SK-N-SH (cell line): ENCODE data around the gene IWS1. TPM values are rescaled to one million over a fixed set of nuclear protein-coding genes. Genes with fewer than 3 reads are reported as not detected.

ENCODE experiments used
- CTCF ChIA-PET: fragments of 300-600, 350-600 bp; formaldehyde crosslinking; extraction: SDS; loops from one replicate; lab custom pipeline; 2021; lab: Yijun Ruan, JAX
- POLR2A ChIA-PET: fragments of 350-600 bp; sonication (Branson Sonifier 250); formaldehyde crosslinking; extraction: SDS; loops from one replicate; lab custom pipeline; 2020; ENCODE audit warnings: antibody characterized with exemption, inconsistent platforms; lab: Yijun Ruan, JAX
- DNase-seq: peaks from one replicate; pipeline ENCODE4 v3.0.0; 2012
- H2AFZ ChIP-seq: fragments of 200-600 bp; sonication (generic); 2 replicates; pipeline ENCODE4 v1.8.1; 2016; ENCODE audit warnings: antibody characterized with exemption, mild to moderate bottlenecking, low read depth
- H3F3A ChIP-seq: fragments of 200-600 bp; sonication (generic); replicated peaks from 2 replicates; pipeline ENCODE3; 2016; ENCODE audit warnings: antibody characterized with exemption, mild to moderate bottlenecking; ENCODE audit not compliant: insufficient read depth
- H3K27ac ChIP-seq, 2 experiments: fragments of 200-500 bp in 1 of 2; fragments of 200-600 bp in 1 of 2; sonication (Bioruptor generic) in 1 of 2; sonication (generic), shearing (Covaris generic) in 1 of 2; 2 replicates each; pipeline versions ENCODE4 v1.5.1 to v1.6.1; 2014 to 2016; ENCODE audit warnings: low read depth in 2 of 2, inconsistent platforms in 1 of 2, low read length in 1 of 2, mild to moderate bottlenecking in 1 of 2, mixed read lengths in 1 of 2
- H3K27me3 ChIP-seq: fragments of 200-600 bp; sonication (generic), shearing (Covaris generic); 2 replicates; pipeline ENCODE4 v1.6.1; 2016; ENCODE audit warnings: mixed run types; ENCODE audit not compliant: insufficient read depth
- H3K36me3 ChIP-seq, 2 experiments: fragments of 200-500 bp in 1 of 2; fragments of 200-600 bp in 1 of 2; sonication (Bioruptor generic) in 1 of 2; sonication (generic) in 1 of 2; replicated peaks in 1 of 2; 2 replicates each; pipeline versions ENCODE3 to v1.5.1; 2014 to 2016; ENCODE audit warnings: low read length in 1 of 2, mild to moderate bottlenecking in 1 of 2; ENCODE audit not compliant: insufficient read depth in 2 of 2, control insufficient read depth in 1 of 2
- H3K4me1 ChIP-seq, 2 experiments: fragments of 200-500 bp in 1 of 2; fragments of 200-600 bp in 1 of 2; sonication (Bioruptor generic) in 1 of 2; sonication (generic), shearing (Covaris generic) in 1 of 2; 2 replicates each; pipeline versions ENCODE4 v1.5.1 to v1.6.1; 2014 to 2016; ENCODE audit warnings: low read depth in 1 of 2, low read length in 1 of 2, mixed run types in 1 of 2; ENCODE audit not compliant: insufficient read depth in 2 of 2, control insufficient read depth in 1 of 2
- H3K4me2 ChIP-seq: fragments of 200-600 bp; sonication (generic), shearing (Covaris generic); 2 replicates; pipeline ENCODE4 v1.6.1; 2017; ENCODE audit warnings: mixed run types
- H3K4me3 ChIP-seq, 2 experiments: fragments of 200-500 bp in 1 of 2; fragments of 200-600 bp in 1 of 2; sonication (Bioruptor generic) in 1 of 2; sonication (generic), shearing (Covaris generic) in 1 of 2; 2 replicates each; pipeline versions ENCODE4 v1.5.1 to v1.8.1; 2014 to 2016; ENCODE audit warnings: low read depth in 2 of 2, inconsistent platforms in 1 of 2, low read length in 1 of 2, mild to moderate bottlenecking in 1 of 2, mixed read lengths in 1 of 2, moderate library complexity in 1 of 2
- H3K79me2 ChIP-seq: fragments of 200-600 bp; sonication (generic); 2 replicates; pipeline ENCODE4 v1.8.1; 2017; ENCODE audit warnings: mild to moderate bottlenecking; ENCODE audit not compliant: insufficient read depth
- H3K9ac ChIP-seq: fragments of 200-600 bp; sonication (generic); 2 replicates; pipeline ENCODE4 v1.6.1; 2017; ENCODE audit warnings: mixed run types
- H3K9me2 ChIP-seq: fragments of 200-600 bp; sonication (generic); 2 replicates; pipeline ENCODE4 v1.6.1; 2017; ENCODE audit warnings: mixed run types
- H3K9me3 ChIP-seq: fragments of 200-600 bp; sonication (generic); 2 replicates; pipeline ENCODE4 v1.6.1; 2017; ENCODE audit warnings: mixed run types, mild to moderate bottlenecking, moderate library complexity
- H4K20me1 ChIP-seq: fragments of 200-600 bp; sonication (generic); 2 replicates; pipeline ENCODE4 v1.6.1; 2017; ENCODE audit warnings: mild to moderate bottlenecking, mixed run types; ENCODE audit not compliant: insufficient read depth
- ELF1 ChIP-seq: IDR thresholded peaks from 2 replicates; pipeline ENCODE4 v1.4.0; 2012
- EP300 ChIP-seq, 2 experiments: IDR thresholded peaks; 2 replicates each; pipeline versions ENCODE4 v1.4.0 to v1.6.1; 2012; ENCODE audit warnings: borderline replicate concordance in 1 of 2, low read depth in 1 of 2, low read length in 1 of 2
- EZH2phosphoT487 ChIP-seq: fragments of 200-600 bp; sonication (generic); IDR thresholded peaks from 2 replicates; pipeline ENCODE4 v1.6.1; 2017; ENCODE audit warnings: low read depth, mixed run types, mild to moderate bottlenecking, antibody characterized with exemption, moderate library complexity, borderline replicate concordance
- FOSL2 ChIP-seq: IDR thresholded peaks from 2 replicates; pipeline ENCODE4 v1.4.0; 2012; ENCODE audit warnings: low read depth, mild to moderate bottlenecking, moderate library complexity, borderline replicate concordance
- FOXJ3 ChIP-seq: sonication (generic); formaldehyde crosslinking; IDR thresholded peaks from 2 replicates; pipeline ENCODE4 v1.5.1; 2020; ENCODE audit warnings: mild to moderate bottlenecking, missing genetic modification reagents
- GABPA ChIP-seq: IDR thresholded peaks from 2 replicates; pipeline ENCODE4 v1.4.0; 2012; ENCODE audit warnings: low read depth, mild to moderate bottlenecking
- GATA2 ChIP-seq: sonication (generic); formaldehyde crosslinking; IDR thresholded peaks from 2 replicates; pipeline ENCODE4 v1.5.0; 2020; ENCODE audit warnings: mild to moderate bottlenecking, missing genetic modification reagents
- MXI1 ChIP-seq: IDR thresholded peaks from 2 replicates; pipeline ENCODE4 v1.6.1; 2012; ENCODE audit warnings: mild to moderate bottlenecking, low read depth, low read length, improper control_type of control experiment
- NFIC ChIP-seq: IDR thresholded peaks from 2 replicates; pipeline ENCODE4 v1.4.0; 2012; ENCODE audit warnings: borderline replicate concordance
- POLR2AphosphoS5 ChIP-seq: IDR thresholded peaks from 2 replicates; pipeline ENCODE4 v1.6.1; 2012; ENCODE audit warnings: low read depth, low read length
- RXRA ChIP-seq: IDR thresholded peaks from 2 replicates; pipeline ENCODE4 v1.4.0; 2012; ENCODE audit warnings: low read depth, mild to moderate bottlenecking, borderline replicate concordance
- SIN3A ChIP-seq: IDR thresholded peaks from 2 replicates; pipeline ENCODE4 v1.6.1; 2012; ENCODE audit warnings: low read depth, mild to moderate bottlenecking, low read length, moderate library complexity, borderline replicate concordance
- SMC3 ChIP-seq: IDR thresholded peaks from 2 replicates; pipeline ENCODE4 v1.6.1; 2012; ENCODE audit warnings: low read depth, low read length, improper control_type of control experiment
- TAF1 ChIP-seq: IDR thresholded peaks from 2 replicates; pipeline ENCODE4 v1.6.1; 2012; ENCODE audit warnings: low read depth, mild to moderate bottlenecking, low read length, moderate library complexity, borderline replicate concordance
- TEAD4 ChIP-seq: IDR thresholded peaks from 2 replicates; pipeline ENCODE4 v1.4.0; 2012; ENCODE audit warnings: mild to moderate bottlenecking, borderline replicate concordance; ENCODE audit not compliant: insufficient read depth
- ZBTB33 ChIP-seq: IDR thresholded peaks from 2 replicates; pipeline ENCODE4 v1.4.0; 2012; ENCODE audit warnings: low read depth, borderline replicate concordance
- WGBS: methylation state at CpG from one replicate; pipeline ENCODE4 v1.1.6; 2017; ENCODE audit warnings: low lambda C conversion rate; 5-methylcytosine and 5-hydroxymethylcytosine counted together
- polyA plus RNA-seq, 3 experiments: library from polyadenylated mRNA; depleted of rRNA; stranded (reverse); fragments of >200 nt; gene quantifications; 2 replicates each; pipeline ENCODE4 v1.2.3, GENCODE V29; 2012
- TF ChIP-seq, protein P1 (sequence below): IDR thresholded peaks from 2 replicates; pipeline ENCODE4 v1.4.0; 2012; ENCODE audit warnings: low read depth
- TF ChIP-seq, protein P2 (sequence below): fragments of 200-600 bp; sonication (generic); IDR thresholded peaks from 2 replicates; pipeline ENCODE4 v1.6.1; 2017; ENCODE audit warnings: antibody characterized with exemption, mild to moderate bottlenecking, moderate library complexity
- TF ChIP-seq, protein P3 (sequence below): fragments of 150-350 bp; IDR thresholded peaks from 2 replicates; pipeline ENCODE4 v1.6.1; 2017; ENCODE audit warnings: antibody characterized with exemption, low read length, low read depth, borderline replicate concordance

Gene IWS1
- polyA plus RNA-seq, 1 of the 3 experiments (the other 2 are of a cell fraction) = 24.6 TPM

- no peak for TF ChIP-seq ZBTB33
These were observed 57.2 kb downstream of the IWS1 start (continued) for GRCh38 chr2:127469051-127469450.

DNA sequence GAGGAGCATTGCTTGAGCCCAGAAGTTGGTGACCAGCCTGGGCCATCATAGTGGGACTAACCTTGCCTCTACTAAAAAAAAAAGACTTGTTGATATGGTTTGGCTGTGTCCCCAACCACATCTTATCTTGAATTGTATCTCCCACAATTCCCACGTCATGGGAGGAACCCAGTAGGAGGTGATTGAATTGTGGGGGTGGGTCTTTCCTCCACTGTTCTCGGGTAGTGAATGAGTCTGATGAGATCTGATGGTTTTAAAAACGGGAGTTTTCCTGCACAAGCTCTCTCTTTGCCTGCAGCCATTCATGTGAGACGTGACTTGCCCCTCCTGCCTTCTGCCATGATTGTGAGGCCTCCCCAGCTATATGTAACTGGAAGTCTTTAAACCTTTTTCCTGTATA lies 61.0 kb downstream of the IWS1 start:
- no peaks in the 10 kb centered on the region for H3K36me3 ChIP-seq
- WGBS = 70% methylated on average over 4 of the region's 4 CpGs
- no peaks in the 10 kb centered on the region; a peak in 1 of 4 replicates for H3K4me1 ChIP-seq
- TF ChIP-seq ELF1 (no peak), TAF1 (no peak)
- TF ChIP-seq, all 33 proteins: peak for 0
- Histone ChIP-seq H3K9me3 (no peaks in the 10 kb centered on the region), H3K27ac (no peak overlapping the region), H2AFZ (no peak overlapping the region), H4K20me1 (no peaks in the 10 kb centered on the region), H3K9me2 (no peaks in the 10 kb centered on the region), H3K9ac (no peak overlapping the region), H3K79me2 (no peaks in the 10 kb centered on the region), H3F3A (no peaks in the 10 kb centered on the region), H3K4me2 (no peak overlapping the region), H3K27me3 (no peaks in the 10 kb centered on the region), H3K4me3 (no peak overlapping the region)
- POLR2A ChIA-PET = no interaction called here
- CTCF ChIA-PET = no interaction called here
- no peak for DNase-seq

- no peaks in the 10 kb centered on the region for H3K36me3 ChIP-seq
- POLR2A ChIA-PET = interaction anchor here (0.5 kb wide), 1 partner anchor 208 kb away, joined by 4 read pairs; no protein-coding TSS in a partner anchor
- no peak for TF ChIP-seq FOSL2
- no peak for TF ChIP-seq RXRA
- no peak for TF ChIP-seq NFIC
- TF ChIP-seq GATA2 = no peak
- TF ChIP-seq FOXJ3 (CRISPR knock-in tag) = no peak
- TF ChIP-seq EP300 (IDR thresholded peaks at IDR 0.05; ENCODE audit: borderline replicate concordance in 1 of 2, low read depth in 1 of 2, low read length in 1 of 2) = no peak
- no peak for TF ChIP-seq TAF1
- no peak for TF ChIP-seq POLR2AphosphoS5
- no peak for TF ChIP-seq SIN3A
- TF ChIP-seq SMC3 = no peak
- TF ChIP-seq, protein P1, sequence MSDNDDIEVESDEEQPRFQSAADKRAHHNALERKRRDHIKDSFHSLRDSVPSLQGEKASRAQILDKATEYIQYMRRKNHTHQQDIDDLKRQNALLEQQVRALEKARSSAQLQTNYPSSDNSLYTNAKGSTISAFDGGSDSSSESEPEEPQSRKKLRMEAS = no peak
- no peak for TF ChIP-seq ELF1
- TF ChIP-seq, protein P2, sequence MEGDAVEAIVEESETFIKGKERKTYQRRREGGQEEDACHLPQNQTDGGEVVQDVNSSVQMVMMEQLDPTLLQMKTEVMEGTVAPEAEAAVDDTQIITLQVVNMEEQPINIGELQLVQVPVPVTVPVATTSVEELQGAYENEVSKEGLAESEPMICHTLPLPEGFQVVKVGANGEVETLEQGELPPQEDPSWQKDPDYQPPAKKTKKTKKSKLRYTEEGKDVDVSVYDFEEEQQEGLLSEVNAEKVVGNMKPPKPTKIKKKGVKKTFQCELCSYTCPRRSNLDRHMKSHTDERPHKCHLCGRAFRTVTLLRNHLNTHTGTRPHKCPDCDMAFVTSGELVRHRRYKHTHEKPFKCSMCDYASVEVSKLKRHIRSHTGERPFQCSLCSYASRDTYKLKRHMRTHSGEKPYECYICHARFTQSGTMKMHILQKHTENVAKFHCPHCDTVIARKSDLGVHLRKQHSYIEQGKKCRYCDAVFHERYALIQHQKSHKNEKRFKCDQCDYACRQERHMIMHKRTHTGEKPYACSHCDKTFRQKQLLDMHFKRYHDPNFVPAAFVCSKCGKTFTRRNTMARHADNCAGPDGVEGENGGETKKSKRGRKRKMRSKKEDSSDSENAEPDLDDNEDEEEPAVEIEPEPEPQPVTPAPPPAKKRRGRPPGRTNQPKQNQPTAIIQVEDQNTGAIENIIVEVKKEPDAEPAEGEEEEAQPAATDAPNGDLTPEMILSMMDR = no peak
- TF ChIP-seq TEAD4 = no peak
- TF ChIP-seq MXI1 = no peak
- TF ChIP-seq GABPA = no peak
- TF ChIP-seq EZH2phosphoT487 = no peak
- TF ChIP-seq, protein P3, sequence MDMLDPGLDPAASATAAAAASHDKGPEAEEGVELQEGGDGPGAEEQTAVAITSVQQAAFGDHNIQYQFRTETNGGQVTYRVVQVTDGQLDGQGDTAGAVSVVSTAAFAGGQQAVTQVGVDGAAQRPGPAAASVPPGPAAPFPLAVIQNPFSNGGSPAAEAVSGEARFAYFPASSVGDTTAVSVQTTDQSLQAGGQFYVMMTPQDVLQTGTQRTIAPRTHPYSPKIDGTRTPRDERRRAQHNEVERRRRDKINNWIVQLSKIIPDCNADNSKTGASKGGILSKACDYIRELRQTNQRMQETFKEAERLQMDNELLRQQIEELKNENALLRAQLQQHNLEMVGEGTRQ = no peak
- H3K9me2 ChIP-seq = no peaks in the 10 kb centered on the region
- H3K4me3 ChIP-seq = no peak overlapping the region
- no peaks in the 10 kb centered on the region; a peak in 1 of 4 replicates for H3K4me1 ChIP-seq
- CTCF ChIA-PET = no interaction called here
- H3K9me3 ChIP-seq = no peaks in the 10 kb centered on the region
- no peak overlapping the region for H3K27ac ChIP-seq
- H3K27me3 ChIP-seq = no peaks in the 10 kb centered on the region
- H3K79me2 ChIP-seq = no peaks in the 10 kb centered on the region
- no peak overlapping the region for H3K4me2 ChIP-seq
- no peak overlapping the region for H2AFZ ChIP-seq
- no peaks in the 10 kb centered on the region for H3F3A ChIP-seq
- no peaks in the 10 kb centered on the region for H4K20me1 ChIP-seq
- 96% methylated on average over 7 of the region's 7 CpGs for WGBS
- DNase-seq = no peak
- H3K9ac ChIP-seq = no peak overlapping the region
These were observed 61.6 kb downstream of the IWS1 start for GRCh38 chr2:127464470-127465257.
